ENCODE measurements around the gene ZNF628.

Gene ZNF628

DNA sequence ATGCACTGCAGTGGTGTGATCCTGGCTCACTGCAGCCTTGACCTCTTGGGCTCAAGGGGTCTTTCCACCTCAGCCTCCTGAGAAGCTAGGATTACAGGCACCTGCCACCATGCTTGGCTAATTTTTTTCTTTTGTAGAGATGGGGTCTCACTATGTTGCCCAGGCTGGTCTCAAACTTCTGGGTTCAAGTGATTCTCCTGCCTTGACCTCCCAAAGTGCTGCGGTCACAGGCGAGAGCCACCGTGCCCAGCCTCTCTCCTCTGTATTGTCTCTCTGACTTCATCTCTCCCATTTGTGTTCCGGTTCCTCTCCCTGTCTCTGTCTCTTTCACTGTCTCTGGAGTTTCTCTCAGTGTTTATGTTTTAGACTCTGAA, 10.2 kb upstream of the ZNF628 start:
- DNase-seq: no peak

DNA sequence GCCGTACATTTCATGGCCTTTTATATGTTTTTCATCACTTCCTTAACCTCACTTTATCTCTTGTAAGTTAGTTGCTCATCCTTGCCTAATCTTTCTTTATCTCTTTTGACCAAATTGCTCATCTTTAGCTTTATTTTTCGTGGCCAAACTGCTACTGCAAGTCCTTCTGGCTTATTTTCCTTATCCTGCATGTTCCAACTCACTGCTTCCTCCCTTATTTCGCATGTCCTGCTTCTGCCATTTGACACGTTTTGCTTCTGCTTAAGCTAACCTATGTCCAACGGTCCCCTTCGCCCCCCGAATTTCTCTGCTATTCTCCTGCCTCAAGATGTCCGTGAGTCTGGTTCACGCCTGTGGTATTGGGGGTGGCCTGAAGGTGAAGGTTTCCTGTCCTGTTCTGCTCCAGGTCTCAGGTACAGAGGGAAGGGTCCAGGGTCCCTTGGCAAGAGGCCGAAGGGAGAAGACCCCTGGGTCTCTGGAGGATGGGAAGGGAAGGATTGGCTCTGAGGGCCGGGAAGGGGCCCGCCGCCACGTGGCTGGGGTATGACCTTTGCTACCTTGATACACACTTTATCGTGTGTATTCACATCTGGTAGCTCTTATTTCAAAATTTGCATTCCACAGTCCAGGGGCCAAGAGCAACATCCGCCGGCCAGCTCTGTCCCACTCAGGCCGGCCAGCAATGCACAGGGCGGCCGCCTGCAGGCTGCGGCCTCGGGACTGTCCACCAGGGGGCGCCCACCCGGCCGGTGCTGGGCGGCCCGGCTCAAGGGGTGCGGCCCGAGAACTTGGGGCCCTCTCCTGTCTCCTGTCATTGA, 9.0 kb upstream of the ZNF628 start:
- DNase-seq: no peak

DNA sequence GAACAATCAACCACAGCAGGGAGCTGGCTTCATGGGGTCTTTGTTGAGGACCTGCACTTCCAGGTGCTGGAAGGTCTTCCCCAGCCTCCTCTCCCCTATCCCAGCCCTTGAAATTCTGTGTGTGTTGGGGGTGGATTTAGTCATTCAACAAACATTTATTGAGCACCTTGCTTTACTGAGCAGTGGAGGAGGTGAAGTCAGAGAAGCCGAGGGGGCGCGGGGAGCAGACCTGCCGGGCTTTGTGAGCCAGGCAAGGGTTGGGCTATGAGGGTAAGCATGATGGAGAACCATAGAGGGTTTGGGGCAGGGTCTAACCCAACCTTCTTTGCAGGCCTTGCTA, 8.4 kb upstream of the ZNF628 start:
- DNase-seq: no peak

DNA sequence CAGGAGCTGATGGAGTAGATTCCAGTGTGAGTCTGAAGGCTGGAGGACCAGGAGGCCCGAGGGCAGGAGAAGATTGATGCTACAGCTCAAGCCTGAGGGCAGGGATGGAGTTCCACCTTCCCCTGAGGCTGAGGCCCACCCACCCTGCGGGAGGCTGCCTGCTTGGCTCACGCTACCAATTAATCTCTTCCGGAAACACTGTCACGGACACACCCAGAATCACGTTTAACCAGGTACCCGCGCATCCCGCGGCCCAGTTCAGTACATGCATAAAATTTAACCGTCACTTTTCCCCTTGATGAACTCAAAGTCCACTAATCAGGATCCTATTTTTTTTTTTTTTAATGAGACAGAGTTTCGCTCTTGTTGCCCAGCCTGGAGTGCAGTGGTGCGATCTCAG, 5.2 kb upstream of the ZNF628 start:
- DNase-seq: no peak

DNA sequence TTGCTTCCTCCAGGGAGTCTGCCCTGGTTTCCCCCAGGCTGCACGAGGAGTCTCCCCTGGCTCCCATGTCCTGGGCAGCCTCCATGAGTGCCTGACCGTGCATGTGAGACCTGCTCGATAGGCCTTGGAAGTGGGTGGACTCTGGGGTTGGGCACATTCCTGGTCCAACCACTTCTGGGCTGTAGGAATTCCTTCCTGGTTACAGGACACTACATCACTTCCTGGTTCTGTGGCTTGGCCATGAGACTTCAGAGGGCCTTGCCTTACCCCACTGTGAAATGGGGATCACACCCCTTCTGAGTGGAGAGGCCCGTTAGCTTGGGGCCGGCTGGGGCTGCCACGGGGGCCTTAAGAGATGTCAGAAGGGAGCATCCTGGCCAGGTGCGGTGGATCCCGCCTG, 4.0 kb upstream of the ZNF628 start:
- no peak for DNase-seq

DNA sequence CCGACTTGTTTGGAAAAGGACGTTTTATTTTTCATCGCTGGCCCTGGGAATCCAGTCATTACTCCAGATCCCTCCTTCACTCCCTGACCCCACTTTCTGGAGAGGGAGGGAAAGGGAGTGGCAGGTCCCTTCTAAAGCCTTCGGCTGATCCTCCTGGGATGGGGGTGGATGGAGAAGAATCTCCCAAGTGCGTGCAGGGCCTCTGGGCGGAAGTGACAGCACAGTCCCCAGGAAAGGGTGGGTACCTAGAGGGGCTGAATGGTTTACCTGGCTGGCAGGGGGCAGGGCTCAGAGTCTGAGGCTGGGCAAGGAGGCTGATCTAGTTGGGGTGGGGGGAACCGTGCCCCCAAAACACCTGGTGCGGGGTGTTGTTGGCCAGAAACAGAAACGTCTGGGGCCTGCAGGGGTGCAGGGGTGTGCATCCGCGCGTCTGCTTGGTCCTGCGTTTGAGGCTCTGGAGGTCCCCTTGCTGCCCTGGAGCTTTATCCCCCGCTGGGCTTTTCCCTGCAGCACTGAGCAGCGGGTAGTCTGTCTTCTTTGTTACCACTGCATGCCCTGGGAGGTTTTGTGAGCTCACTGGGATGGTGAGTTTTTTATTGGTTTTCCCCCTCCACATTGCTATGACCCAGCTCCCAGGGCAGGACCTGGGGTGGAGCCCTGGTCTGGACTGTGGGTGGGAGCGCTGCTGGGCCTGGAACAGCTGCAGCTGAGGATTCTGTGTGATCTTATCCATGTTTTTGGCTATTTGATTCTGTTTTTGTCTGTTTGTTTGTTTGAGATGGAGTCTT, 3.0 kb upstream of the ZNF628 start:
- no peak for DNase-seq

DNA sequence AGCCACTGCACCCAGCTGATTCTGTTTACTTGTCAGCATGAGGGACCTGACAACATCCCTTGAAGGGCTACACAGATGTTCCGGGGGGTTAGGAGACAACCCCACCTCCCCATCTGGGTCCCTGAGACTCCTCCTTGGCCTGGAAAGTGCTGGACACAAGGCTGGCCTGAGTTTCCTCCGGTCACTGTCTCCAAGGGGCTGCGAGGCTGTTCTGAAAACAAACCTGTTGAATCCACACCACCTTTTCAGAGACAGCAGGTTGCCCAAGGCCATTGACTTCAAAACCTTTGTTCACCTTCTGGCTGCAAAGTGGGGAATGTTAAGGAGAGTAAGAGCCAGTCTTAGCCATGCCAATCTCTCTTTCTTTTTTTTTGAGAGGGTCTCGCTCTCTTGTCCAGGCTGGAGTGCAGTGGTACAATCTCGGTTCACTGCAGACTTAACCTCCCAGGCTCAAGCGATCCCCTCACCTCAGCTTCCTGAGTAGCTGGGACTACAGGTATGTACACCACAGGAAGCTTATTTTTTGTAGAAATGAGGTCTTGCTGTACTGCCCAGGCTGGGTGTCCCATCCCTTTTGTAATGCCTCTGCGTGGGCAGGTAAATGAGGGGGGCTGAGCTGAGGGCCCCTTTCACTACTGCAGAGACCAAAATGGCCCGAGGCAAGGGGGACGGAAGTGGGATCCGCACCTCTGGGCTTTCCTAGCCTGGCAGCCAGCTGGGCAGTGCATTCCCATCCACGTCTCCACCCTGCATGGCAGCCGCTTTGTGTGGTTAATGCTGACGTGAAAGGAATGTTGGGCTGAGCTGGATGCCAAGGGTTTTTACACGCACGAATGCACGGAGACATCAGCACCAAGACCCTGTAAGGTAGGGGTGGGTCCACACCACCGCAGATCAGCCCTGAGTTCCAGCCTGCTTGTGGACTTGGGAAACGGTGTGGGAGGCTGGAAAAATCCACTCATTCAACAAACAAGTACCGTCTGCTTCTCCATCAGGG, 1.9 kb upstream of the ZNF628 start:
- no peak for DNase-seq

DNA sequence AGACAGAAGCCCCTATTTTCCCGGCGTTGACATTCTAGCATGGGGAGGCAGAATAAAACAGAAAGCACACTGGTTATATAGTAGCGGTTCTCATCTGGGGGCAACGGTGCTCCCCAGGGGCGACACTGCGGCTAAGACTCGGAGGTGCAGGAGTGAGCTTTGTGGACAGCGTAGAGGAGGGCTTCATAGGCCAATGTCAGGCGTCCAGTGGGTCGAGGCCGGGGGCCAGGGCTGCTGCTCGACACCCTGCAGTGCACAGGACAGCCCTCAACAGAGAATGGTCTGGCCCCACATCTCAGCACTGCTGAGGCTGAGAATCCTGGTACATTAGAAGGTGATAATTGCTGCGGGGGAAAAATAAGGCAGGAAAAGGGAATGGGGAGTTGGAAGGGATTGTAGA, 1.5 kb downstream of the ZNF628 start:
- no peak for DNase-seq

DNA sequence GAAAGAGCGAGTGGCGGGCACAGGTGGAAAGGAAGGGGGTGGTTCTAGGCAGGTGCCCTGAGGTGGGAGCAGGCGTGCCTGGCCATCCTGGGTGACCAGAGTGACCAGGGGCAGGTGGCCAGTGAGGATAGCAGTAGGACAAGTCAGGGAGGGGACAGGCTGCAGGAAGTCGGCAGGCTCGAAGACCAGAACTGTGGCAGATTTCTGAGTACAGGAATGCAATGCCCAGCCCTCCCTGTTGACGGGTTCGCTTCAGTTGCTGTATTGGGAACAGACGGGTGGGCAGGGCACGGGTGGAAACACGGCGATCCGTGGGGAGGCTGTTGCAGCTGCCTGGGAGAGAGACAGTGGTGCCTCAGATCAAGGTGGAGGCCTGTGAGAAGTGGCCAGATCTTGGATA, 1.9 kb downstream of the ZNF628 start:
- no peak for DNase-seq

DNA sequence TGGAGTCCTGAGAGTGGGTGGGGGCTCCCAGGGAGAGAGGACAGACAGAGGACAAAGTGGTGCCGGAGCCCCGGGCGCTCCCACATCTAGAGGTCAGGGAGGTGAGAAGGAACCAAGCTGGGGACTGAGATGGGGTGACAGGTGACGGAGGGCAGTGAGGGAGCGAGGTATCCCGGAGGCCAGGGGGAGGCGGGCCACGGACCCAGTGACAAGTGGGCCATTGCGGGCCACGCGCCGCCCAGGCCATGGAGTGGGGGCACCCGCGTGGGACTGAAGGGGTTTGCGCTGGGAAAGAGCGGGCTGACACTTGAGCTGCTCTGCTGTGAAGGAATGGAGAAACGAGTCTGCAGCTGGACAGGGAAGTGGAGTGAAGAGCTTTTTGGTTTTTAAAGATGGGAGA, 2.6 kb downstream of the ZNF628 start:
- no peak for DNase-seq

DNA sequence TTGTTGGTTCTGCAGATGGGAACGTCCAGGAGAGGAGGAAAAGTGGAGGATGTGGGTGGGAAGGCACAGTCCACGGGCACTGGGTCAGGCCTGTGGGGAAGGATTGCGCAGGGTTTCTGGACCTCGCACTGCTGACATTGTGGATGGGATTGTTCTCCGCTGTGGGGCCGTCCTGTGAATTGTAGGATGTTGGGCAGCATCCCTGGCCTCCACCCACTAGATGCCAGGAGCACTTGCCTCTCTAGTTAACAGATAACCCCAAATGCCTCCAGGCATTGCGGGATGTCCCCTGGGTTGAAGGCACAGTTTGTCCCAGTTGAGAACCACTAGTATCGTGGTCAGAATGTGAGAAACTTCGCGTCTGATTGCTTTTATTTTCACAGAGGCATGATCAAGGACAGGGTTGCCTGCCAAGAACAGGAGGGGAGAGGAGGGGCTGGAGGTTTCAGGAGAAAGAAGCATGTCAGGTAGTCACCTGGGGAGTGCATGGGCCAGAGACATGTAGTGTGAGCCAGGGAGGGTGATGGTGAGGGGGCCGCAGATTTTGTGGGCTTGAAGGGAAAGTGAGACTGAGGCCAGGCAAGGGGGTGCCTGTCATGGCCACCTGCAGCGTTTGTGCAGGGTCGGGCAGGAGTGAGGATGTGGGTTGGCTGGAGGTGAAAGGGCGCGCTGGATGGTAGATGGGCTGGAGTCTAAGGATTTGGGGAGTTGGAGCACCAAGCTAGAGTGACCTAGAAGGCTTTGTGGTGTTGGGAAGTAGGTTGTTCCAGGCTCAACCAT, 3.2 kb downstream of the ZNF628 start:
- DNase-seq: no peak

DNA sequence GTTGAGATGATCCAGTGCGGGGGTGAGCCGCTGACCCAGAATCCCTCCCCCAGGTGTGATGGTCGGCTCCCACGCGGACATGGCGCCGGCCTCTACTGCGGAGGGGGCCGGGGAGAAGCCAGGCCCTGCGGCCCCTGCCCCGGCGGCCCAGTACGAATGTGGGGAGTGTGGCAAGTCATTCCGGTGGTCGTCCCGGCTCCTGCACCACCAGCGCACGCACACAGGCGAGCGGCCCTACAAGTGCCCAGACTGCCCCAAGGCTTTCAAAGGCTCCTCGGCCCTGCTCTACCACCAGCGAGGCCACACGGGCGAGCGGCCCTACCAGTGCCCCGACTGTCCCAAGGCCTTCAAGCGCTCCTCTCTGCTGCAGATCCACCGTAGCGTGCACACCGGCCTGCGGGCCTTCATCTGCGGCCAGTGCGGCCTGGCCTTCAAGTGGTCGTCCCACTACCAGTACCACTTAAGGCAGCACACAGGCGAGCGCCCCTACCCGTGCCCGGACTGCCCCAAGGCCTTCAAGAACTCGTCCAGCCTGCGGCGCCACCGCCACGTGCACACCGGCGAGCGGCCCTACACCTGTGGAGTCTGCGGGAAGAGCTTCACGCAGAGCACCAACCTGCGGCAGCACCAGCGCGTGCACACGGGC, 4.9 kb downstream of the ZNF628 start:
- no peak for DNase-seq

DNA sequence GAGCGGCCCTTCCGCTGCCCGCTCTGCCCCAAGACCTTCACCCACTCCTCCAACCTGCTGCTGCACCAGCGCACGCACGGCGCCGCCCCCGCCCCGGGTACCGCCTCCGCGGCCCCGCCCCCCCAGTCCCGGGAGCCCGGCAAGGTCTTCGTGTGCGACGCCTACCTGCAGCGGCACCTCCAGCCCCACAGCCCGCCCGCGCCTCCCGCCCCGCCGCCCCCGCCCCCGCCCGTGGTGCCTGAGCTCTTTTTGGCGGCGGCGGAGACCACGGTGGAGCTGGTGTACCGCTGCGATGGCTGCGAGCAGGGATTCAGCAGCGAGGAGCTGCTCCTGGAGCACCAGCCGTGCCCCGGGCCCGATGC, 5.4 kb downstream of the ZNF628 start:
- DNase-seq: no peak

DNA sequence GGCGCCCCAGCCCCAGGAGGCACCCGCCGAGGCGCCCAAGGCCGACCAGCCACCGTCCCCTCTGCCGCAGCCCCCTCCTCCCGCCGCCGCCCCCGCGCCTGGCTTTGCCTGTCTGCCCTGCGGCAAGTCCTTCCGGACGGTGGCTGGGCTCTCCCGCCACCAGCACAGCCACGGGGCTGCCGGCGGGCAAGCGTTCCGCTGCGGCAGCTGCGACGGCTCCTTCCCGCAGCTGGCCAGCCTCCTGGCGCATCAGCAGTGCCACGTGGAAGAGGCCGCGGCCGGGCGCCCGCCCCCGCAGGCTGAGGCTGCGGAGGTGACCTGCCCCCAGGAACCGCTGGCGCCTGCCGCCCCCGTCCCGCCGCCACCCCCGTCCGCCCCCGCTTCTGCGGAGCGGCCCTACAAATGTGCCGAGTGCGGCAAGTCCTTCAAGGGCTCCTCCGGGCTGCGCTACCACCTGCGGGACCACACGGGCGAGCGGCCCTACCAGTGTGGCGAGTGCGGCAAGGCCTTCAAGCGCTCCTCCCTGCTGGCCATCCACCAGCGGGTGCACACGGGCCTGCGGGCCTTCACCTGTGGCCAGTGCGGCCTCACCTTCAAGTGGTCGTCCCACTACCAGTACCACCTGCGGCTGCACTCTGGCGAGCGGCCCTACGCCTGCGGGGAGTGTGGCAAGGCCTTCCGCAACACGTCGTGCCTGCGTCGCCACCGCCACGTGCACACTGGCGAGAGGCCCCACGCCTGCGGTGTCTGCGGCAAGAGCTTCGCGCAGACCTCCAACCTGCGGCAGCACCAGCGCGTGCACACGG, 5.9 kb downstream of the ZNF628 start:
- no peak for DNase-seq

DNA sequence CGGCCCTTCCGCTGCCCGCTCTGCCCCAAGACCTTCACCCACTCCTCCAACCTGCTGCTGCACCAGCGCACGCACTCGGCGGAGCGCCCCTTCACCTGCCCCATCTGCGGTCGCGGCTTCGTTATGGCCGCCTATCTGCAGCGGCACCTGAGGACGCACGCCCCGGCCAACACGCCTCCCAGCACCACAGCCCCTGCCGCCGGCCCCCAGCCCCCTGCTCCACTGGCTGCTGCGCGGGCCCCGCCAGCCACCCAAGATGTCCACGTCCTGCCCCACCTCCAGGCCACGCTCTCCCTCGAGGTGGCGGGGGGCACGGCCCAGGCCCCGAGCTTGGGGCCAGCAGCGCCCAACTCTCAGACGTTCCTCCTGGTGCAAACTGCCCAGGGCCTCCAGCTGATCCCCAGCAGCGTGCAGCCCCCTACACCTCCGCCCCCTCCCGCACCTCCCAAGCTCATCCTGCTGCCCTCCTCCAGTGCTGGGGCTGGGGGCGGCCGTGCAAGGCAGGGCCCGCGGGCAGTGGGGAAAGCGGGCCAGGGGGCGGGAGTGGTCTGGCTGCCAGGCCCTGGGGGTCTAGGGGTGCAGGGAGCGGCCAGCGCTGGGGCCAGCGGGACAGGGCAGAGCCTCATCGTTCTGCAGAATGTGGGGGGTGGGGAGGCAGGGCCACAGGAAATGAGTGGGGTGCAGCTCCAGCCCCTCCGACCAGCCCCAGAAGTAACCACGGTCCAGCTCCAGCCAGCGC, 6.7 kb downstream of the ZNF628 start:
- no peak for DNase-seq

DNA sequence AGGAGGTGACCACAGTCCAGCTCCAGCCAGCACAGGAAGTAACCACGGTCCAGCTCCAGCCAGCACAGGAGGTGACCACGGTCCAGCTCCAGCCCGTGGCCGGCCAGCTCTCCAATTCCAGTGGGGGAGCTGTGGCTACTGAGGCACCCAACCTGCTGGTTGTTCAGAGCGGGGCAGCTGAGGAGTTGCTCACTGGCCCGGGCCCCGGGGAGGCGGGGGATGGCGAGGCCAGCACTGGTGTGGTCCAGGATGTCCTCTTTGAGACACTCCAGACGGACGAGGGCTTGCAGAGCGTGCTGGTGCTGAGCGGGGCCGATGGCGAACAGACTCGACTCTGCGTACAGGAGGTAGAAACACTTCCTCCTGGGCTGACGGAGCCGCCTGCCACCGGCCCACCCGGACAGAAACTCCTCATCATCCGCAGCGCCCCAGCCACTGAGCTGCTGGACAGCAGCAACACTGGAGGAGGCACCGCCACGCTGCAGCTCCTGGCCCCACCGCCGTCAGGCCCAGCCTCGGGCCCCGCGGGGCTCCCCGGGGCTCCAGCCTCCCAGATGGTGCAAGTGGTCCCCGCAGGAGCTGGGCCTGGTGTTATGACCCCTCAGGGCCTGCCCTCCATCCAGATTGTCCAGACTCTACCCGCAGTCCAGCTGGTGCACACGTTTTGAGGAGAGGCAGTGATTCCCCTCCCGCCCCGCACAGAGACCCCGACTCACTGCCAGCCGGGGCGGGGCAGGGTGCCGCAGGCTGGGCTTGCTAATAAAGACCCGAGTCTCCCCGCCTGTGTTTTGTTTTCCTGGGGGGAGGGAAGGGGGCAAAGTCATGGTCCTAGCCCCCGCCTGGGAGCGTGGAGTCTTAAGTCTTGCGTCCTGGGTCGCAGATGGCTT, 7.5 kb downstream of the ZNF628 start:
- no peak for DNase-seq

DNA sequence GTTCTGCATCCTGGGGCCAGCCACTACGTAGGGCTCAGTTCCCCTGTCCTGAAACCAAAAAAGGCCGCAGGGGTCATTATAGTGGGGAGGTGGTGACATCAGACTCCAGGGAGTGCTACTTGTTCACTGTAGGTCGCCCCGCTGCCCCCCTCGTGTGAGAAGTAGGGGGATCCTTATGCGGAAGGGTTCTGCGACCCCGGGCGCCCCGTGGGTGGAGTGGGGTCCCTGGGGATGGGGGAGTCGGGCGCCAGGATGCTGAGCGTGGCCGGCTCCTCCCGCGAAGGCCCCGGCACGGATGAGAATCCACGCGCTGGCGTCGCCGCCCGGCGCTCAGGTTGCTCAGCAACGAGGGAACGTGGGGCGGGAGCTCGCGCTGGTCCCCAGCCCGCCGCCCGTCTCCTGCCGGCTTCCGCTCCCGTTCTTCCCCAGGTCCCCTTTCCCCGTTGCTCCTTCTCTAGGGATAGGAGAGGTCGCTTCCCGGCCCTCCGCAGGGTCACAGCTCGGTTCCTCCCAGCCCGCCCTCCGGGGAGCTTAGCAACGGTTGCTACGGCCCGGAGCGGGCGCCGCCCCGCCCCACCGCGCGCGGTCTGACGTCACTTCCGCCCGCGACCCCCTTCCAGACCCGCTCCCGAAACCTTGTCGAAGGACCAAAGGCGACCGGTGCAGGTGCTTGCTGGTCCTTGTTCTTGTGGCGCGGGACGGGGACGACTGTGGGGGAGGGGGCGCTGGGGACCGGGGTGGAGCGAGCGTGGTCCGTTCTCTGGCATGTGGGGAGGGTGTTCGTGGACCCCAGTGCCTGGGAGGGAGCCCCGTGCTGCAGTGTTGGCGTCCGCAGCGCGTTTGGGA, 8.4 kb downstream of the ZNF628 start, which contains the start of gene NAT14:
NAT14 (plus strand) TSS at position 596 of the 846 bp plus-strand sequence. CDS start 521 bp downstream, outside the sequence.
- DNase-seq: no peak

DNA sequence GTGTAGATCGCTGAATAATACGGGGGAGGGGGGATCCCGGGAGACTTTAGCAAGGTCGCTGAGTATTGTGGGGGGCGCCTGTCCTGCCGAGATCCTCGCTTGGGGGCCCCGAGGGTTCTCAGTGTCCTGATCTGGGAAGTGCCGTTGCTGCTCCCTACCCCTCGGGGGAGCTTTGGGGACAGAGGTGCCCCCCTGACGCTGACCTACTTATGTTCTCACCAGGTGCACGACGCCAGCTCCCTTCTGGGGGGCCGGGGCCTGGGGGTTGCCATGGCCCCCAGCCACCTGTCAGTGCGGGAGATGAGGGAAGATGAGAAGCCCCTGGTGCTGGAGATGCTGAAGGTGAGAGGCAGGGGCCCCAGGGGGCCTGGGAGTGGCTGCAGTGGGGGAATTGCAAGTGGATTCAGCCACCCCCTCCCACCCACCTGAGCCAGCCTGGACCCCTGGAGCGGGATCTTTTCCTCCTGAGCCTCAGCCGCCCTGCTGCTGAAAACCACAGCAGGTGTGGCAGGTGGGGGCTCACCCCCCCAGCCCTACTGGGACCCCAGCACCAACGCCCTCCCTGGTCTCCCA, 9.1 kb downstream of the ZNF628 start:
- DNase-seq: no peak

Data from NCI-H1436 treated with DMSO at 0.1 percent for 48 hours (cell line).